ENCODE data around the gene PEMT.

- TF ChIP-seq POLR2A (IDR thresholded peaks at IDR 0.05) (no peak), EP300 (IDR thresholded peaks at IDR 0.05) (no peak), CTCF (IDR thresholded peaks at IDR 0.05) (no peak)
These were observed 96.5 kb downstream of the PEMT start for GRCh38 chr17:17494870-17495535.
